HepG2 (cell line): Measurements from ENCODE around the gene TGM5. TPM values are rescaled to one million over a fixed set of nuclear protein-coding genes. Genes with fewer than 3 reads are reported as not detected.

ENCODE experiments used
- ATAC-seq: fragments of 200-7000 bp; cut with Tn5 transposase; 3 replicates; pipeline ENCODE4 v1.9.1; 2020; ENCODE audit warnings: mild to moderate bottlenecking, moderate library complexity
- BruUV-seq: library from RNA; stranded (reverse); fragments of 400-500 nt; replicated peaks from 2 replicates; lab custom pipeline; 2021; lab: Mats Ljungman, UMichigan
- CTCF ChIA-PET: fragments of 300-600 bp; formaldehyde crosslinking; extraction: SDS; loops from one replicate; lab custom pipeline; 2021; ENCODE audit warnings: low total read pairs, inconsistent platforms, low intra/inter-chr PET ratio; lab: Yijun Ruan, JAX
- POLR2A ChIA-PET: fragments of 350-600 bp; sonication (Branson Sonifier 250); formaldehyde crosslinking; loops from one replicate; lab custom pipeline; 2020; ENCODE audit warnings: antibody characterized with exemption, inconsistent platforms; lab: Yijun Ruan, JAX
- DNase-seq: peaks from one replicate; pipeline ENCODE4 v3.0.0-alpha.2; 2015; ENCODE audit warnings: low spot score
- FAIRE-seq: peaks from 3 replicates; lab custom pipeline; 2011; peaks lifted over from hg19 to GRCh38; lab: Jason Lieb, UNC
- H2AFZ ChIP-seq: one replicate; pipeline ENCODE4 v1.6.1; 2011; ENCODE audit warnings: low read length, inconsistent platforms
- H3K27ac ChIP-seq: fragments of 300-600 bp; 3 replicates; pipeline ENCODE4 v1.8.0; 2011; ENCODE audit warnings: mixed run types, mild to moderate bottlenecking, mixed read lengths, low read length, inconsistent platforms; ENCODE audit not compliant: insufficient read depth; ENCODE audit errors: extremely low read length
- H3K27me3 ChIP-seq, 2 experiments: fragments of 200-600 bp in 1 of 2; 2 replicates in 1 of 2; 3 replicates in 1 of 2; pipeline versions ENCODE4 v1.6.0 to v1.8.0; 2011; ENCODE audit warnings: low read length in 2 of 2, mild to moderate bottlenecking in 2 of 2, moderate library complexity in 2 of 2, inconsistent platforms in 1 of 2; ENCODE audit not compliant: insufficient read depth in 2 of 2, control insufficient read depth in 1 of 2
- H3K36me3 ChIP-seq, 2 experiments: fragments of 200-600 bp in 1 of 2; replicated peaks in 1 of 2; 2 replicates in 1 of 2; 3 replicates in 1 of 2; pipeline versions ENCODE4 v1.5.1 to v1.8.0; 2011; ENCODE audit warnings: low read length in 2 of 2, inconsistent platforms in 1 of 2; ENCODE audit not compliant: insufficient read depth in 2 of 2, control insufficient read depth in 1 of 2
- H3K4me1 ChIP-seq: 2 replicates; pipeline ENCODE4 v1.5.1; 2012; ENCODE audit warnings: low read length, inconsistent platforms; ENCODE audit not compliant: insufficient read depth
- H3K4me2 ChIP-seq: 2 replicates; pipeline ENCODE4 v1.6.0; 2011; ENCODE audit warnings: low read depth, low read length, inconsistent platforms
- H3K4me3 ChIP-seq, 3 experiments: fragments of 200-600 bp in 1 of 3; sonication (generic), shearing (Covaris generic) in 1 of 3; replicated peaks in 1 of 3; 2 replicates each; pipeline ENCODE4 v1.5.1; 2011 to 2016; ENCODE audit warnings: low read length in 3 of 3, inconsistent platforms in 2 of 3, low read depth in 2 of 3, mild to moderate bottlenecking in 2 of 3, control low read depth in 1 of 3, mixed read lengths in 1 of 3; ENCODE audit not compliant: insufficient read depth in 1 of 3
- H3K79me2 ChIP-seq: one replicate; pipeline ENCODE4 v1.6.1; 2011; ENCODE audit warnings: low read length, inconsistent platforms; ENCODE audit not compliant: insufficient read depth
- H3K9ac ChIP-seq: 2 replicates; pipeline ENCODE4 v1.6.0; 2011; ENCODE audit warnings: mild to moderate bottlenecking, low read depth, low read length, inconsistent platforms; ENCODE audit not compliant: insufficient read depth
- H3K9me3 ChIP-seq: 2 replicates; pipeline ENCODE4 v1.5.1; 2012; ENCODE audit warnings: mild to moderate bottlenecking, low read length
- H4K20me1 ChIP-seq: 2 replicates; pipeline ENCODE4 v1.6.0; 2011; ENCODE audit warnings: inconsistent platforms, mild to moderate bottlenecking, low read length, moderate library complexity; ENCODE audit not compliant: insufficient read depth
- BRD4 ChIP-seq: sonication (generic); formaldehyde crosslinking; IDR thresholded peaks from 2 replicates; pipeline ENCODE4 v1.4.0; 2020; ENCODE audit warnings: missing genetic modification reagents
- CENPBD1 ChIP-seq: sonication (generic); formaldehyde crosslinking; IDR thresholded peaks from 2 replicates; pipeline ENCODE4 v1.8.0; 2022; ENCODE audit warnings: missing genetic modification reagents, low read depth, mild to moderate bottlenecking, borderline replicate concordance
- CREB1 ChIP-seq, 2 experiments: fragments of 450-650 bp in 1 of 2; IDR thresholded peaks; 2 replicates each; pipeline ENCODE4 v1.6.1; 2016 to 2017; ENCODE audit warnings: control low read depth in 1 of 2, mild to moderate bottlenecking in 1 of 2, missing compliant biosample characterization in 1 of 2, missing genetic modification characterization in 1 of 2
- ELF3 ChIP-seq: IDR thresholded peaks from 2 replicates; pipeline ENCODE4 v1.6.1; 2016; ENCODE audit warnings: missing genetic modification reagents, missing compliant biosample characterization
- KAT8 ChIP-seq: IDR thresholded peaks from 2 replicates; pipeline ENCODE4 v1.6.1; 2016; ENCODE audit warnings: missing genetic modification reagents, missing compliant biosample characterization
- MEIS1 ChIP-seq: sonication (generic); formaldehyde crosslinking; IDR thresholded peaks from 2 replicates; pipeline ENCODE4 v1.9.0; 2021; ENCODE audit warnings: mild to moderate bottlenecking, missing genetic modification reagents, moderate library complexity, borderline replicate concordance
- MLLT10 ChIP-seq: sonication (generic); formaldehyde crosslinking; IDR thresholded peaks from 2 replicates; pipeline ENCODE4 v1.4.0; 2020; ENCODE audit warnings: missing genetic modification reagents
- MTA3 ChIP-seq: sonication (generic); formaldehyde crosslinking; IDR thresholded peaks from 2 replicates; pipeline ENCODE4 v1.4.0; 2020; ENCODE audit warnings: missing genetic modification reagents
- THAP9 ChIP-seq: sonication (generic); formaldehyde crosslinking; IDR thresholded peaks from 2 replicates; pipeline ENCODE4; 2020; ENCODE audit warnings: missing genetic modification reagents, mild to moderate bottlenecking, borderline replicate concordance
- TRAFD1 ChIP-seq: sonication (generic); formaldehyde crosslinking; IDR thresholded peaks from 2 replicates; pipeline ENCODE4 v1.5.1; 2020; ENCODE audit warnings: missing genetic modification reagents, mild to moderate bottlenecking, borderline replicate concordance
- ZNF350 ChIP-seq: sonication (generic); formaldehyde crosslinking; IDR thresholded peaks from 2 replicates; pipeline ENCODE4 v1.4.0; 2020; ENCODE audit warnings: mild to moderate bottlenecking, low read depth, missing genetic modification reagents, borderline replicate concordance
- ZNF788 ChIP-seq: sonication (generic); formaldehyde crosslinking; IDR thresholded peaks from 2 replicates; pipeline ENCODE4 v1.5.0; 2020; ENCODE audit warnings: mild to moderate bottlenecking, missing genetic modification reagents, borderline replicate concordance
- WGBS: methylation state at CpG from one replicate; pipeline ENCODE4 v1.1.6; 2017; ENCODE audit warnings: low lambda C conversion rate; 5-methylcytosine and 5-hydroxymethylcytosine counted together
- in situ Hi-C: cut with HindIII; loops from 2 replicates; pipeline ENCODE4 v1.10.0; 2017; ENCODE audit warnings: low pct_unique_long_range_greater_than_20kb; ENCODE audit not compliant: extremely low pct_ligation_motif_present
- intact Hi-C: fragments of 100-400 bp; cut with micrococcal nuclease; formaldehyde crosslinking; loops from one replicate; pipeline ENCODE4 v1.10.0; 2022; ENCODE audit not compliant: unreplicated experiment
- polyA plus RNA-seq, 8 experiments: library from polyadenylated mRNA; depleted of rRNA in 3 of 8; stranded (reverse) in 7 of 8; unstranded in 1 of 8; fragments of >200 nt; fragmentation: Illumina TruSeq in 4 of 8; extraction: Trizol in 4 of 8; gene quantifications; 2 replicates each; pipeline versions ENCODE4 v1.2.1 to v1.2.3, GENCODE V29; 2011 to 2016; ENCODE audit warnings: low read depth in 4 of 8, missing spikeins in 1 of 8, mixed read lengths in 1 of 8; ENCODE audit not compliant: insufficient read depth in 1 of 8
- total RNA-seq, 5 experiments: library from RNA; depleted of rRNA; stranded (reverse); fragments of >200 nt; fragmentation: Illumina TruSeq; extraction: Trizol; gene quantifications; 2 replicates each; pipeline ENCODE4 v1.2.3, GENCODE V29; 2016; ENCODE audit warnings: low read depth in 1 of 5
- TF ChIP-seq, protein P1 (sequence below), 2 experiments: sonication (generic) in 1 of 2; formaldehyde crosslinking in 1 of 2; IDR thresholded peaks; 2 replicates each; pipeline versions ENCODE4 v1.4.0 to v1.6.1; 2016 to 2020; ENCODE audit warnings: borderline replicate concordance in 1 of 2, low read depth in 1 of 2, mild to moderate bottlenecking in 1 of 2, missing genetic modification reagents in 1 of 2

Gene TGM5
- total and polyA plus RNA-seq, 2 of the 13 experiments (the other 11 are each of a cell fraction or from before 2014, with no cell fraction given) = 0.18 to 0.65 TPM

- peak overlapping the region; percentile 66 for H3K4me2 ChIP-seq
- no peaks in the 10 kb centered on the region for H3K36me3 ChIP-seq
- BruUV-seq = no TSS peak
- in situ Hi-C loops = loop anchor here (10.0 kb wide), 1 partner anchor 45 kb away; no protein-coding TSS in a partner anchor
- DNase-seq (peak; percentile 77), FAIRE-seq (no peak), ATAC-seq (peak; percentile 79)
- intact Hi-C loops = no loop called here
- H2AFZ ChIP-seq = no peak overlapping the region
- H3K79me2 ChIP-seq = no peaks in the 10 kb centered on the region
- H3K9me3 ChIP-seq = no peaks in the 10 kb centered on the region
- H3K27ac ChIP-seq = no peak overlapping the region
- peaks cover 27% of the 10 kb centered on the region for H3K4me1 ChIP-seq
- 8% methylated on average over 7 of the region's 7 CpGs for WGBS
- H3K4me3 ChIP-seq = peak overlapping the region in 2 of 3 experiments; percentile 15 to 35; a peak in 1 of 6 replicates
- ChIA-PET POLR2A (no interaction called here), CTCF (no interaction called here)
- H3K27me3 ChIP-seq = peaks cover 0 to 28% of the 10 kb centered on the region in 2 experiments; a peak in 3 of 5 replicates
- no peak overlapping the region for H3K9ac ChIP-seq
- H4K20me1 ChIP-seq = no peaks in the 10 kb centered on the region
- TF ChIP-seq ELF3 (CRISPR knock-in tag) = peak; percentile 44; the same call in 1 of the 2 replicates
- no peak for TF ChIP-seq BRD4
- TF ChIP-seq KAT8 (CRISPR knock-in tag) = 0 out of 2 replicates have a peak, but pooled peaks have one; percentile 18
- no peak for TF ChIP-seq MLLT10 (CRISPR knock-in tag)
- TF ChIP-seq, protein P1, sequence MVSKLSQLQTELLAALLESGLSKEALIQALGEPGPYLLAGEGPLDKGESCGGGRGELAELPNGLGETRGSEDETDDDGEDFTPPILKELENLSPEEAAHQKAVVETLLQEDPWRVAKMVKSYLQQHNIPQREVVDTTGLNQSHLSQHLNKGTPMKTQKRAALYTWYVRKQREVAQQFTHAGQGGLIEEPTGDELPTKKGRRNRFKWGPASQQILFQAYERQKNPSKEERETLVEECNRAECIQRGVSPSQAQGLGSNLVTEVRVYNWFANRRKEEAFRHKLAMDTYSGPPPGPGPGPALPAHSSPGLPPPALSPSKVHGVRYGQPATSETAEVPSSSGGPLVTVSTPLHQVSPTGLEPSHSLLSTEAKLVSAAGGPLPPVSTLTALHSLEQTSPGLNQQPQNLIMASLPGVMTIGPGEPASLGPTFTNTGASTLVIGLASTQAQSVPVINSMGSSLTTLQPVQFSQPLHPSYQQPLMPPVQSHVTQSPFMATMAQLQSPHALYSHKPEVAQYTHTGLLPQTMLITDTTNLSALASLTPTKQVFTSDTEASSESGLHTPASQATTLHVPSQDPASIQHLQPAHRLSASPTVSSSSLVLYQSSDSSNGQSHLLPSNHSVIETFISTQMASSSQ (IDR thresholded peaks at IDR 0.05; ENCODE audit: low read depth) = no peak
- TF ChIP-seq, protein P1 (CRISPR knock-in tag; IDR thresholded peaks at IDR 0.05; ENCODE audit: borderline replicate concordance) = no peak
- no peak for TF ChIP-seq ZNF350
- no peak for TF ChIP-seq THAP9 (CRISPR knock-in tag)
- no peak for TF ChIP-seq TRAFD1 (CRISPR knock-in tag)
- TF ChIP-seq CREB1 (IDR thresholded peaks at IDR 0.05) = no peak
- no peak for TF ChIP-seq CREB1 (CRISPR knock-in tag; IDR thresholded peaks at IDR 0.05)
- no peak for TF ChIP-seq CENPBD1 (CRISPR knock-in tag)
- no peak for TF ChIP-seq MTA3 (CRISPR knock-in tag)
- TF ChIP-seq MEIS1 (CRISPR knock-in tag) = no peak
- TF ChIP-seq ZNF788 (CRISPR knock-in tag) = no peak
Observed at GRCh38 chr15:43239732-43240491, 26.8 kb downstream of the TGM5 start.
